ENCODE data around the gene PRKAR2A.
A peak's percentile ranks its signal among the peaks of the same experiment; 100 is the strongest.

The PRKAR2A gene

DNA sequence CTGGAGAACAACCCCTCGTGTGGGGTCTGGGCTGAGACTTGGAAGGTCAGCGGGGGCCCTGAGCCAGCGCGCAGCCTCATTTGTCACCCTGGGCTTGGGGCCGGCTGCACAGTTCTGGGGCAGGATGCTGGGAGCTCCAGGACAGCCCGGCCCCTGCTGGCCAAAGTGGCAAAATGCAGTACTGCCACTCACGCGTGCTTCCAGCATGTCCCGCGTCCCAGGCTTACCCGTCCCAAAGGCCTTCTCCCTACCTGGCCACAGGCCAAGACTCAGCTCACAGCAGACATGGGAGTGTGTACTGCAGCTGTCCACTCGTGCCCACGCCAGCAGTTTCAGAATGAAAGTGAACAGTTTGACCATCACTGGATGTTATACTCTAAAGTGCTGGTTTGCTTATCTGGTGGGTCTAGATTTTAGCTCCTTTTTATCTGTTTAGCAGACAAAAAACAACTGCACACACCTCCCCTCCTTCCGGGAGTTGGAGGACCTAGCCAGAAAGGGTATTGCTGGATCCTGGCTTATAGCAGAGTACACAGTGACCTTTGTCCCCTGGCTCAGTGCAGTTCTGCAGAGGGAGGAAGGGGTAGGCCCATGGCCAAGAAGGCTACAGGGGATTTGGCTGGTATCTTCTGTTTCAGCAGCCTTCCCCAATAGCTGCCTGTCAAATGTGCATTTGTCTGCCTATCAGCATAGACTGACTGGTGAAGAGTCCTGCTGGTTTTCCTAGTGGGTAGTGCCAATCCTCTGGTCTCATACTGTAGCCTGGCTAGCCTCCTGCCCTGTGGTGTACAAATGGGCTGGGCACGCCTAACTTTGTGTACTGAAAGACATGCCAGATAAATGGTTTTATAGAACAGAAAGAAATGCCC lies 107.5 kb downstream of the PRKAR2A start (continued):
- TF ChIP-seq, protein P1, sequence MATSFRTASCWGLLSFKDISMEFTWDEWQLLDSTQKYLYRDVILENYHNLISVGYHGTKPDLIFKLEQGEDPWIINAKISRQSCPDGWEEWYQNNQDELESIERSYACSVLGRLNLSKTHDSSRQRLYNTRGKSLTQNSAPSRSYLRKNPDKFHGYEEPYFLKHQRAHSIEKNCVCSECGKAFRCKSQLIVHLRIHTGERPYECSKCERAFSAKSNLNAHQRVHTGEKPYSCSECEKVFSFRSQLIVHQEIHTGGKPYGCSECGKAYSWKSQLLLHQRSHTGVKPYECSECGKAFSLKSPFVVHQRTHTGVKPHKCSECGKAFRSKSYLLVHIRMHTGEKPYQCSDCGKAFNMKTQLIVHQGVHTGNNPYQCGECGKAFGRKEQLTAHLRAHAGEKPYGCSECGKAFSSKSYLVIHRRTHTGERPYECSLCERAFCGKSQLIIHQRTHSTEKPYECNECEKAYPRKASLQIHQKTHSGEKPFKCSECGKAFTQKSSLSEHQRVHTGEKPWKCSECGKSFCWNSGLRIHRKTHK (tag by site-specific recombination; IDR thresholded peaks at IDR 0.05): no peak
- TF ChIP-seq ZNF623 (tag by site-specific recombination; IDR thresholded peaks at IDR 0.05): no peak
- TF ChIP-seq ZFP37 (tag by site-specific recombination; IDR thresholded peaks at IDR 0.05): 0 out of 2 replicates have a peak, but pooled peaks have one; percentile 55
- peak; percentile 73 for TF ChIP-seq IKZF3 (tag by site-specific recombination; IDR thresholded peaks at IDR 0.05)
- TF ChIP-seq CTCF (tag by site-specific recombination; IDR thresholded peaks at IDR 0.05): peak; percentile 70
- TF ChIP-seq, protein P2, sequence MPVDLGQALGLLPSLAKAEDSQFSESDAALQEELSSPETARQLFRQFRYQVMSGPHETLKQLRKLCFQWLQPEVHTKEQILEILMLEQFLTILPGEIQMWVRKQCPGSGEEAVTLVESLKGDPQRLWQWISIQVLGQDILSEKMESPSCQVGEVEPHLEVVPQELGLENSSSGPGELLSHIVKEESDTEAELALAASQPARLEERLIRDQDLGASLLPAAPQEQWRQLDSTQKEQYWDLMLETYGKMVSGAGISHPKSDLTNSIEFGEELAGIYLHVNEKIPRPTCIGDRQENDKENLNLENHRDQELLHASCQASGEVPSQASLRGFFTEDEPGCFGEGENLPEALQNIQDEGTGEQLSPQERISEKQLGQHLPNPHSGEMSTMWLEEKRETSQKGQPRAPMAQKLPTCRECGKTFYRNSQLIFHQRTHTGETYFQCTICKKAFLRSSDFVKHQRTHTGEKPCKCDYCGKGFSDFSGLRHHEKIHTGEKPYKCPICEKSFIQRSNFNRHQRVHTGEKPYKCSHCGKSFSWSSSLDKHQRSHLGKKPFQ (tag by site-specific recombination; IDR thresholded peaks at IDR 0.05): no peak

DNA sequence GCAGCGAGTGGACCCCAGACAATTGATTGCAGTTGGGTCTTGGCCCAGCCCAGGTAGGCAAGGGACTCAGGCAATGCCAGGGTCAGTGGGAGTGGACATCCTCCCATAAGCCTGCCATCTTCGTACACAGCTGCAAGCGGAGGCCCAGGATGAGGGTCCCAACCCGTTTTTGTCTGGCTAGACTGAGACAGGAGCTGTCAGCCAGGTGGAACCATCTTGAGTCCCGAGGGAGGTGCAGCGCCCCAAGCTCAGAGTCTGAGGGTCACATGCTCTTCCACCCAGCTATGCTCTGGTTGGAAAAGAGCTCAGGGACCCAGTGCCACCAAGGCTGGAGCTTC lies 108.1 kb downstream of the PRKAR2A start:
- TF ChIP-seq GLI2 (tag by site-specific recombination; IDR thresholded peaks at IDR 0.05; ENCODE audit: borderline replicate concordance, low read depth) (no peak), ZNF132 (tag by site-specific recombination; IDR thresholded peaks at IDR 0.05; ENCODE audit: borderline replicate concordance) (no peak), ZNF416 (tag by site-specific recombination; IDR thresholded peaks at IDR 0.05) (no peak), BCL11A (tag by site-specific recombination; IDR thresholded peaks at IDR 0.05; ENCODE audit: low read depth) (no peak), ZFP69B (tag by site-specific recombination; IDR thresholded peaks at IDR 0.05) (no peak), ZNF404 (tag by site-specific recombination; IDR thresholded peaks at IDR 0.05) (no peak), ZNF19 (tag by site-specific recombination; IDR thresholded peaks at IDR 0.05; ENCODE audit: low read depth) (no peak), ZNF23 (tag by site-specific recombination; IDR thresholded peaks at IDR 0.05; ENCODE audit: borderline replicate concordance) (no peak)
- TF ChIP-seq, protein P3, sequence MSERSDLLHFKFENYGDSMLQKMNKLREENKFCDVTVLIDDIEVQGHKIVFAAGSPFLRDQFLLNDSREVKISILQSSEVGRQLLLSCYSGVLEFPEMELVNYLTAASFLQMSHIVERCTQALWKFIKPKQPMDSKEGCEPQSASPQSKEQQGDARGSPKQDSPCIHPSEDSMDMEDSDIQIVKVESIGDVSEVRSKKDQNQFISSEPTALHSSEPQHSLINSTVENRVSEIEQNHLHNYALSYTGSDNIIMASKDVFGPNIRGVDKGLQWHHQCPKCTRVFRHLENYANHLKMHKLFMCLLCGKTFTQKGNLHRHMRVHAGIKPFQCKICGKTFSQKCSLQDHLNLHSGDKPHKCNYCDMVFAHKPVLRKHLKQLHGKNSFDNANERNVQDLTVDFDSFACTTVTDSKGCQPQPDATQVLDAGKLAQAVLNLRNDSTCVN (tag by site-specific recombination; optimal IDR thresholded peaks at IDR 0.05): no peak
- Histone ChIP-seq H3K27ac (ENCODE audit: extremely low read depth, low read depth, low read length) (no peak overlapping the region), H3K36me3 (ENCODE audit: control insufficient read depth in 2 of 2, insufficient read depth in 1 of 2, low read length in 2 of 2) (no peaks in the 10 kb centered on the region), H3K4me3 (ENCODE audit: low read depth, low read length) (no peak overlapping the region), H3K9me3 (ENCODE audit: control insufficient read depth, insufficient read depth, low read depth, low read length) (no peaks in the 10 kb centered on the region), H3K4me1 (ENCODE audit: control insufficient read depth, insufficient read depth, low read length) (no peaks in the 10 kb centered on the region)
- ChIA-PET POLR2A (interaction anchor here (0.6 to 1.3 kb wide), 3 partner anchors 23 to 280 kb away, joined by 3 to 6 read pairs (median 4); partner anchors contain the start of gene IP6K2), CTCF (interaction anchor here (0.6 to 1.5 kb wide), 21 partner anchors 8 to 710 kb away, joined by 3 to 7 read pairs (median 4); partner anchors contain the start of genes ARIH2 and IP6K2)

Data from HEK293 (cell line).